HT-29 (cell line): ENCODE data around the gene IL1RAPL2. TPM values are rescaled to one million over a fixed set of nuclear protein-coding genes. Genes with fewer than 3 reads are reported as not detected.

Source experiments
- DNase-seq: peaks from one replicate; pipeline ENCODE4 v3.0.0-alpha.2; 2015; ENCODE audit warnings: low spot score
- total RNA-seq: library from RNA; depleted of rRNA; stranded (reverse); fragments of >200 nt; shearing (Covaris generic); gene quantifications from 2 replicates; pipeline ENCODE4 v1.2.3, GENCODE V29; 2014

Gene IL1RAPL2
- total RNA-seq, 1 experiment from 2014 or later = not detected

DNA sequence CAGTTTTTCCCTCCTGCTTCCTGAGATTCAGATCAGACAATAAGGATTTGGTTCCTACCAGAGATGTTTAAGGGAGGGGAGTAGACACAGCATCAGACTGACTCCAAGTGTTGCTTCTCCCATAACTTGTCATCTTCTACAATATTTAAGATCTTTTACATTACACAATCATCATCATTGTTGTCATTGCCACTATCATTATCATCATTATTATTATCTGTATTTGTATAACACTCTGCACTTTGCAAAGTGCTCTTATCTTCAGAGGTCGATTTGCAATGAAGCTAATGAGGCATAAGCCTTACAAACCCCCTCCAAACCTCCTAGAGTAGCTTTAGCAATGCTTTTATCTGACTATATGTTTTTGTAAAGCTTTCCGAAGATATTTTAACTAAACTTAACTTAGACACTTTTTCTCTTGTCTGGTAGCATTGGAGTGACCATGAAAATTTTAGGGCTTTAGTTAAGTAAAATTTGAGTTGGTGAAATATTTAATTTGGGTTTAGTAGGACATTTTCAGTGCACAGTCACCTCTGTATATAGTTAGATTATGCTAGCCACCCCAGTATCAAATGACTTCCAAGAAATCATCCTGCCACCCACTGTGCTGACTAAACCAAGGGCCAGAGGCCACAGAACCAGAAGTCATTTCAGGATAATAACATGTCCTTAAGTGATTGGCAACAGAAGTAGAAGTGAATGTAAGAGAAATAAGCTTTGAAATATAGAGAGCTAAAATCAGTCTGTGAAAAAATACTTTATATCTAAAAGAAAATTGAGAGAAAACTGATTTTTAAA lies 1132.2 kb downstream of the IL1RAPL2 start:
- no peak for DNase-seq

- DNase-seq = no peak
These were observed 1134.3 kb downstream of the IL1RAPL2 start for GRCh38 chrX:105700331-105700730.

- no peak for DNase-seq
These were observed 1135.5 kb downstream of the IL1RAPL2 start for GRCh38 chrX:105701310-105702052.

GRCh38 chrX:105703876-105704275 lies 1137.9 kb downstream of the IL1RAPL2 start:
- no peak for DNase-seq

DNA sequence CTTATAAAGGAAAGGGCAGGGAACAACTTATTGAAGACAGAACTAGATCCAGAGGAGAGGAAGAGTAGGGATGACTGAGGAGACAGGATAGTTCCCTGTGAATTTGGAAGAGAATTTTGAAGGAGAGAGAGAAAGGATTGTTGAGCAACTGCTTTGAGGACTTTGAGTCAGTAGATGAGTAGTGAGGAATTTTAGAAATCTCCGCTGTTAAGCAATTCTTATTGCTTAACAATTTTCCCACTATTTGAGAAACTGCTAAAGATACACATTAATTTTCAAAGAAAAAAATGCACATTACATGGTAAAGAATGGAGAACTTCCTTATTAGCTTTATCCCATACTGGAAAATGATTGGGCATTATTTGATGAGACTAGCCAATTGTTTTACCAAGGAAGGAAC lies 1140.0 kb downstream of the IL1RAPL2 start:
- no peak for DNase-seq

GRCh38 chrX:105711805-105712204 lies 1145.8 kb downstream of the IL1RAPL2 start:
- DNase-seq = no peak

DNA sequence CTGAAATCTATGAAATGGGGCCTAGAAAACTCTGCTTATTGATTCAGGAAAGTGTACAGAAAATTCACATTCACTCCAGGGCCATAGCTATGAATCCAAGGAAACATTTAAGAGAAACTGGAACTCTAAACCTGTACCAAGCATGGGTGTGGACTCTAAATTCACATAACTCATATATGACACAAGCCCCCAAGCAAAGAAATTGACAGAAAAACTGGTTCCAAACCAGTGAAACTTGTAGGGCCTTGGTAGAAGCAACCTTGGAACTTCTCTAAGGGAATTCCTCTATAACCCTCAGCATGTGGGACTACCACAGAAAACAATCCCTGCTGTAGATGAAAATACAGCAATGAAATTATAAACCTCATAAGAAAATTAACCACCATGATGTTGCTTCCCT lies 1149.7 kb downstream of the IL1RAPL2 start:
- DNase-seq = no peak

DNA sequence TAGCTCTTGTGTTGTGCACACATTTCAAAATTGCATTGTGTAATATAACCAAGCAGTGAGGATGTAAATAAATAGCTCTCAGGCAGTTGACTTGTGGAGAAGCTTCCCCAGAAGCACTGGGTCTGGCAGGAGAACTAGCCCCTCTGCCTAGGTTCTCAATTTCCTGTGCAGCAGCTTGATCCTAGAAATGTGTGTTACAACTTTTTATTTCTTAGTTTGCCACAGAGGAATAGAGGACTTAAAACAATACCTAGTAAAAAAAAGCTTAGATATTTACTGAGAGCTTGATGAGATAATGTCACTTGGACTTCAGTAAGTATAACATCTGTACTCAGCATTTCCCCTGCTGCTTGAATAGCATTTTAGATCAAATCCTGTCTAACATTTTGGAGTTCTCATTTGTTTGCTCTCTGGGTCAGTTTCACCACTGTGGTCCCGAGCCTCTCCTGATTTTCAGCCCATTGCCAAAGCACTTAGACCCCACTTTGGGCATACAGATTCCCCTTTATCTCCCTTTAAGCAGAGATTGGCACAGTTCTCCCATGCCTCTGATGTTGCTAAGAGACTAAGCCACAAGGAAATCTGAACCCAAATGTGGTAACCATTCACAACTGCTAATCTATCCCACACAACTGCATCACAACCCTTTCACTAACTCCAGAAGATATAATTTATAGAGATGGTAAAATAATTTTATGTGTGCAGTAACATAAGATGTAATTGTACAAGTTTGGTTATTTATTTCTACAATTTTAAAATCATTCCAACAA lies 1158.2 kb downstream of the IL1RAPL2 start:
- no peak for DNase-seq

- DNase-seq = no peak
These were observed 1159.2 kb downstream of the IL1RAPL2 start for GRCh38 chrX:105725228-105725627.

DNA sequence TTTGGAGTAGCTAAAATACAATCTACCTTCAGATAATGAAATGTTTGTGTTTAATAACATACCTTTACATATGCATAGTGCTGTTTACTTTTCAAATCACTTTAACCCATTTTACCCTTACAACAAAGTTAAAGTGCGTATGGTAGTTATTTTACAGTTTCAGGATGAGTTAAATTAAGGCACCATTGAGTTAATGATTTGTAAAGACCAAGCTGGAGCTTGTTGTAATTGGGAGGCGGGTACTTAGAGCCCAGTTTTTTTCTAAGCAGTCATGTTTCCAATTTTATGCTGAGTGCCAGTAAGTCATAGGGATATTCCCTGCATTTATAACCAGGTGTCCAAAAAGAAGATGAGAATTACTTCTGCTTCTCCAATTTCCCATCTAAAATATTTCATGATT lies 1172.2 kb downstream of the IL1RAPL2 start:
- DNase-seq = no peak

- no peak for DNase-seq
These were observed 1178.3 kb downstream of the IL1RAPL2 start for GRCh38 chrX:105744291-105744690.

DNA sequence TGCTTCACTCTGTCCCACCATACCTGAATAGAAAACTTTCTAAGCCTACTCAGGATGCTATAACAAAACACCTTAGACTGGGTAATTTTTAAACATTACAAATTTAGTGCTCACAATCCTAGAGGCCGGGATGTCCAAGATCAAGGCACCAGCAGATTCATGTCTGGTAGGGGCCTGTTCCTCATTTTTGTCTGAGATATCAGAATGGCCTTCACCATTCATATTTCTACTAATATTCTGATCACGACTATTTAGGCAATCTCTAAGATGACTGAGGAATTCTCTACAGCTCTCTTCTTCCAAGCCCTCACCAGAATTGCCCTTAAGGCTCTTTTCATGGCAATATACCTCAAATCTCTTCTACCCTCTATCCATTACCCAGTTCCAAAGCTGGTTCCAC lies 1178.9 kb downstream of the IL1RAPL2 start:
- no peak for DNase-seq

- DNase-seq = no peak
These were observed 1179.9 kb downstream of the IL1RAPL2 start for GRCh38 chrX:105745863-105746262.

DNA sequence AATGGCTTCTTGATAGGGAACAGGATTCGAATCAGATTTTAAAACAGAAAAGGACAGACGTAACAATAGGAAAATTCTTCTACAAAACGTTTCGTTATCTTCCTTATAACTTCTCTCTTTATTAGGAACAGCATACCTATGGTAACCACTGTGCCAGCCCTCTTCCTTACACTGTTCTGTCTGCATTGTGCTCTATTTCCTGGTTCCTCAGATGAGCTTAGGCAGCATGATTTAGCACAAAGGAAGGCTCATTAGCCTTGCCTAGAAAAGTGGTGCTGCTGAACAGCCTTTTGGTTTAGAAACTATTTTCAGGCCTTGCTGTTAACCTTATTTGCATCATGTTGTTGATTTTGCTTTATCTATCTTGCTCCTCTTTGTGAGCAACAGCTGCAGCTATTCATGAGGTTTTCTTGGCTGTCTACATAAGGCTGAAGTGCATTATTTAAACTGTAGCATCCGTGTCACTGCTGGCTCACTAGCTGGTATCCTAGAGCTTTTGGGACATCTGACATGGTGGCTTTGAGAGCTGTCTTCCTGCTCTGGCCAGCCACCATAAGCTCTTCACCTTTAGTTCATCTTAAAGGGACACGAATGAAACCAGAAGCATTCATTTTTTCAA lies 1186.4 kb downstream of the IL1RAPL2 start:
- DNase-seq = no peak

DNA sequence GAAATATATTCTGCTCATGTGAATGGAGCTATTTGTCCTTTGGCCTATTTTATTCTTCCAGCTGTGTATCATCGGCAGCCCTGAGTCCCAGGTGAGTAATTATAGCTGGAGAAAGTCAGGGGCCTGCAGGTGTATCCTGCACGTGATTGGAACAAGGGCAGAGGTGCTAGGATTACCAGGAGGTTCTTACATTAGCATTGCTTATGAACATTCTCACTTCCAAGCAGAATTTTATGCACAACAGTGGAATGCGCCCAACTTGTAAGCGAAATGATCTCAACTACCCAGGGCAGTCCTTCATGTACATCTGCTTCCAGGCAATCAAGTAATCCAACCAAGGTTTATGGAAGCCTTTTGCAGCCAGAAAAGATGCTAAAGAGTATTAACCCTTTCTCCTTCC lies 1187.4 kb downstream of the IL1RAPL2 start:
- no peak for DNase-seq

- DNase-seq = no peak
These were observed 1188.4 kb downstream of the IL1RAPL2 start for GRCh38 chrX:105754286-105754964.

DNA sequence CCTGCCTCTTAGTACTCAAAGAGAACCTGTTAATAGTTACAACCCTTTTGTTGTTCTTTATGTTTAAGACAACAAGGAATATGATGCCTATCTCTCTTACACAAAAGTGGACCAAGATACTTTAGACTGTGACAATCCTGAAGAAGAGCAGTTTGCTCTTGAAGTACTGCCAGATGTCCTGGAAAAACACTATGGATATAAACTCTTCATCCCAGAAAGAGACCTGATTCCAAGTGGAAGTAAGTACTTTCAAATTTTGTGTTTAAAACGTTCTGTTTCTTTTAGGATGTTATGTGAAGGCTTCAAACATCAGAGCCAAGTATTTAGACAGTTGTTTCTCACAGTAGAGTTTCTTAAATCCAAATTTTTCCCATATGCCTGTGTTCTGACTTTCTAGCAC lies 1189.1 kb downstream of the IL1RAPL2 start:
- no peak for DNase-seq

DNA sequence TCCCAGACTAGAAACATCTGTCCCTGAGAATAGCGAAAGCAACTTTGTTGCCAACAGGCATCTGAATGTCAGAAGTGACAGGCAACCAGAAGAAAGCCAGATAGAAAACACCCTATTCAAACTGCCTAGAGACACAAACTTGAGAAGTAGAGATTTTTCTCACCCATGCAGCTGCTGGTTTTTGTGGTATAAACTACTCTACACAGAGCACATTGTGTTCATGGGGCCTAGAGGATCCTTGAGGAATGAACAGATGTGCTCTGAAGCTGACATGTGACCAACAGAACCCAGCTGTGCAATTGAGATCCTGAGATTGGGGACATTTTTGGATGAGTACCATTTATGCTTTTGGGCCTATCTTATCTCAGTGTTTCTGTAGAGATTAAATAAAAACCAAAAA lies 1192.8 kb downstream of the IL1RAPL2 start:
- DNase-seq = no peak

DNA sequence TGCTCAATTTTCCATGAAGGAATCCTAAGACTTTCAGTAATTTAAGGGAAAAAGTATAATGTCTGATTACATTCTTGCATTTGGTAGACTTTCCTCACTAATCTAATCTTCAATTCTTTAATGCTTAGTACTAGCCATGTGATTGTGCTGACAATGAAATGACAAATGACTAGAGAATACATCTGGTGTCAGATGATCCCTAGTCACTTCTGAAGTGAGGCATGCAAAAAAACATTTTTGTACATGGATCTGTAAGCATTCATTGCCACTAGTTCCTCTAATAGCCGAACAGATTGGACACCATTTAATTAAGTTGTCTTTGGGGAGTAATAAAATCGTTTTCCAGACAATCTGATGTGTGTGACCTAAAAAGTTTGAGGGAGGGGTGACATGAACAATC lies 1193.6 kb downstream of the IL1RAPL2 start:
- DNase-seq = no peak

DNA sequence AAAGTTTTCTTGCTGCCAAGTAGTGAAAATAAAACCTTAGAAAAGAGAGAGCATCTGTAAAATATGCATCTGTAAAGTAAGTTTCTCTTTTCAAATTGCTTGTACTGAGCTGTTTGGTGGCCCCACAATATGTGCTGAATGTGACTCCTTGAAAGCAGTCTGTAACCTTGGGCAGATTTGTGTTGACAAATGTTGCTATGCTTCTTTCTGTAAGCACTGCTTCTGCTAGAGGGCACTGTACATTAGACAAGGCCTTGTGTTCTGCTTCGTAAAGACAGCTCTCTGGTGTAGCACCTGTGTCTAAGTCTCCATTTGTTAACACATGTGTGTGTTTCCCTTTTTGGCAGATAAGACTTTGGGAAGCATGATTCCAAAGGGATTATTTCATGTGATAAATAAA lies 1199.7 kb downstream of the IL1RAPL2 start:
- peak; percentile 3 for DNase-seq

DNA sequence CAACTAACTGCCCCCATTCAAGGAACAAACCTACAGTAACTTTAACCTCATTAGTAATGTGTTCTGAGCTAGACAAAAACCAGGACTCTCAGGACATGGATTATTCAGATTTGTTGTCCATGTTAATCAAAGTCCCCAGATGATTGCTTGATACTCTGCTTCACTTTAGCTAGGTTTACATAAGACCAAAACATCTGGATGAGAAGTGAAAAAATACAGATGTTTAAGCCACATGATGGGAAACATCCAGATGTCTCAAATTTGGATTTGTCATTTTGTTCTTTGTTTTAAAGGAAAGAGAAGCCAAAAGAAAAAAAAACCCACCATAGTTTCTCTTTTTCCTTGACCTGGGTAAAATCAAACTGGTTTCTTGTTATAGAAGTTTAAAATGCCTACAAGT lies 1207.8 kb downstream of the IL1RAPL2 start:
- DNase-seq = no peak
